Glomerular endothelial cell (primary cell): Measurements from ENCODE around the gene SLC18A3. TPM values are rescaled to one million over a fixed set of nuclear protein-coding genes. Genes with fewer than 3 reads are reported as not detected.

Source experiments
- DNase-seq: peaks from one replicate; pipeline ENCODE4 v3.0.0-alpha.2; 2011; ENCODE audit warnings: low read depth, low spot score; ENCODE audit errors: extremely low read depth
- total RNA-seq: library from RNA; depleted of rRNA; stranded (reverse); fragments of >200 nt; gene quantifications from 2 replicates; pipeline ENCODE4 v1.2.3, GENCODE V29; 2015

Gene SLC18A3
- total RNA-seq, 1 donor from 2014 or later, result not detected

GRCh38 chr10:49625411-49625810 is 15.3 kb downstream of the SLC18A3 start:
- DNase-seq, result no peak

GRCh38 chr10:49627038-49627437 is 16.9 kb downstream of the SLC18A3 start:
- no peak for DNase-seq

- no peak for DNase-seq
Measured at GRCh38 chr10:49627644-49628247, 17.6 kb downstream of the SLC18A3 start.

GRCh38 chr10:49628599-49628998 is 18.5 kb downstream of the SLC18A3 start:
- DNase-seq, result no peak

DNA sequence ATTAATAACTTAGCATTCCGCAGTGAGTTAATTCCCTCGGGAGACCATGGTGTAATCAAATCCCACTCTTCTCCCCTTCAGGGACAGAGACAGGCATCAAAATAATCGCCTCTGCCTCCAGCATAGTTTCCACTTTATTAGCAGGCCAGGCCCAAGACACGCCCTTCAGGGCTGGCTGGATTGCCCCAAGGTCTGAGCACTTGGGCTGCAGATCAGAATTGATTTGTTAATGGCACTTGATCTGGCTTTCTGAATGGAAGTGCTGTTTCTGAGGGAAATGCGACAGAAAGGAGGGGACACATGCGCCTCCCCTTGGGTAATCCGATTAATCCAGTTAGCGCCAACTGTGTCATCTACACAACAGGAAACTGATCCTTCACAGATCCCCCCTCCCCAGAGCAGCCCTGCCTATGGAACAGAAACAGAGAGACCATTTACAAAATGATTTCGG is 19.3 kb downstream of the SLC18A3 start:
- no peak for DNase-seq

GRCh38 chr10:49631975-49632374 is 21.9 kb downstream of the SLC18A3 start:
- DNase-seq, result no peak

GRCh38 chr10:49632406-49633317 is 22.6 kb downstream of the SLC18A3 start:
- DNase-seq, result no peak

- DNase-seq, result no peak
Measured at GRCh38 chr10:49633327-49634068, 23.4 kb downstream of the SLC18A3 start.

GRCh38 chr10:49634069-49634660 is 24.1 kb downstream of the SLC18A3 start:
- no peak for DNase-seq

GRCh38 chr10:49642311-49642710 is 32.2 kb downstream of the SLC18A3 start:
- no peak for DNase-seq

- DNase-seq, result no peak
Measured at GRCh38 chr10:49643241-49644034, 33.3 kb downstream of the SLC18A3 start.

GRCh38 chr10:49644035-49644646 is 34.0 kb downstream of the SLC18A3 start:
- DNase-seq, result no peak

- DNase-seq, result no peak
Measured at GRCh38 chr10:49645417-49645816, 35.3 kb downstream of the SLC18A3 start.

- DNase-seq, result no peak
Measured at GRCh38 chr10:49645871-49646870, 36.1 kb downstream of the SLC18A3 start.

- no peak for DNase-seq
Measured at GRCh38 chr10:49647554-49647953, 37.4 kb downstream of the SLC18A3 start.

DNA sequence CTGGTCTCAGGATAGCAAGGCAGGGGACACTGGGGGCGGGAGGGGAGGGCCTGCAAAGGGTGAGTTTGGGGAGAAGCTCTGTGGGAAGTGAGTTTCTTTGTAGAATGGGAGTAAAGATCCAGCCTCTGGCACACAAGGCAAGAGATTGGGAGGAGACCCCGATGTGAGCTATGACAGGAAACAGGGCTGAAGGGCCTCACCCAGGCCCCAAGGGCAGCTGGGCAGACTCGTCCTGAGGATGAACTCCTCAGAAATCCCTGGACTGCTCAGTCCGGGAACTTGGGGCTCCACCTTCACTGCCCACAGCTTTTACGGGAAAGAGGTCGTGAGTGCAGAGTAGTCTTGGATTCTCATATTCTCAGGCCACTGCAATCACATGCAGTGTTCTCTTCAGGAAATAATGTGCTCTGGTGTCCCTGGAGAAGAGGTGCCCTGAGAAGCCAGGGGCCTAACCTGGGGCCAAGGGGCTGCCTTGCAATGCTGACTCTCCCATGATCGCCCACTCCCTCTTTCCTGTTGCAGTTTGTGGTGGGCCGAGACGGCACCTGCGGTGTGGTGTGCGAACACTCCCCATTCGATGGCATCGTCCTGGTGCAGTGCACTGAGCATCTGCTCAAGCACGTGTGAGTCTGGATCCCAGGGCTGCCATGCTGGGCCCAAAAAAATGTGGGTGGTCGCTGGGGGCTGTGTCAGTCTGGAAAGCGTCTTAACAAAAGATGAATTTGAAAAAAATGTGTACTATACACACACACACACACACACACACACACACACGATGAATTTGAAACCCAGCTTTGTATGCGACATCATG is 38.1 kb downstream of the SLC18A3 start:
- no peak for DNase-seq

GRCh38 chr10:49649294-49649693 is 39.2 kb downstream of the SLC18A3 start:
- DNase-seq, result no peak
